Middle frontal gyrus (tissue), 1 donor: ENCODE data around the gene PTPN20.
"Not testable (repeated sequence)": the region's sequence is repeated elsewhere in the genome, so short reads cannot be mapped to it uniquely, and the experiment has no call there.

ENCODE experiments used
- DNase-seq: peaks from one replicate; pipeline ENCODE4 v3.0.0-alpha.2; 2015; ENCODE audit warnings: low spot score; ENCODE audit errors: extremely low spot score

Gene PTPN20

GRCh38 chr10:46911144-46911876, at the start of gene PTPN20:
TSS of gene PTPN20 (plus strand) at chr10:46911428. CDS start at chr10:46932500, 21,072 bp downstream.
- DNase-seq = peak; percentile 2

GRCh38 chr10:46869716-46870115, 41.5 kb upstream of the PTPN20 start:
- DNase-seq = not testable (repeated sequence)

- not testable (repeated sequence) for DNase-seq
These were observed 39.6 kb upstream of the PTPN20 start for GRCh38 chr10:46871583-46871982.

GRCh38 chr10:46875304-46875703, 35.9 kb upstream of the PTPN20 start:
- DNase-seq = not testable (repeated sequence)

GRCh38 chr10:46876773-46877172, 34.5 kb upstream of the PTPN20 start:
- not testable (repeated sequence) for DNase-seq

- DNase-seq = peak; percentile 9
These were observed 32.5 kb upstream of the PTPN20 start for GRCh38 chr10:46878761-46879160.

GRCh38 chr10:46890813-46891611, 20.2 kb upstream of the PTPN20 start:
- peak; percentile 6 for DNase-seq

- DNase-seq = not testable (repeated sequence)
These were observed 14.2 kb upstream of the PTPN20 start for GRCh38 chr10:46896762-46897692.

GRCh38 chr10:46901247-46901646, 10.0 kb upstream of the PTPN20 start:
- DNase-seq = not testable (repeated sequence)

- DNase-seq = not testable (repeated sequence)
These were observed 7.4 kb upstream of the PTPN20 start for GRCh38 chr10:46903874-46904273.

GRCh38 chr10:46906359-46906758, 4.9 kb upstream of the PTPN20 start:
- not testable (repeated sequence) for DNase-seq

GRCh38 chr10:46907185-46908117, 3.8 kb upstream of the PTPN20 start:
- not testable (repeated sequence) for DNase-seq

GRCh38 chr10:46922498-46922897, 11.3 kb downstream of the PTPN20 start:
- DNase-seq = not testable (repeated sequence)

GRCh38 chr10:46925156-46925555, 13.9 kb downstream of the PTPN20 start:
- DNase-seq = not testable (repeated sequence)

GRCh38 chr10:46925853-46926252, 14.6 kb downstream of the PTPN20 start:
- DNase-seq = not testable (repeated sequence)

- DNase-seq = not testable (repeated sequence)
These were observed 17.6 kb downstream of the PTPN20 start for GRCh38 chr10:46928810-46929209.

- not testable (repeated sequence) for DNase-seq
These were observed 21.2 kb downstream of the PTPN20 start for GRCh38 chr10:46932383-46932782.

GRCh38 chr10:46941091-46941490, 29.9 kb downstream of the PTPN20 start:
- not testable (repeated sequence) for DNase-seq

GRCh38 chr10:46948687-46949518, 37.7 kb downstream of the PTPN20 start:
- DNase-seq = not testable (repeated sequence)
